Memory B cell (primary cell): Measurements from ENCODE around the gene EPS8L2.

Source experiments
- ATAC-seq: fragments of 150-1000 bp; cut with Tn5 transposase; 2 replicates; pipeline ENCODE4 v1.10.0; 2021; ENCODE audit warnings: low read depth, mild to moderate bottlenecking, moderate library complexity
- DNase-seq, 2 donors: peaks; one replicate each; pipeline ENCODE4 v3.0.0; 2022; ENCODE audit warnings: low spot score in 2 of 2
- H3K27ac Mint-ChIP-seq: one replicate; pipeline ENCODE4 v1.8.0; 2022; ENCODE audit warnings: mild to moderate bottlenecking, moderate library complexity, mixed read lengths
- H3K27me3 Mint-ChIP-seq: one replicate; pipeline ENCODE4 v1.8.0; 2022; ENCODE audit warnings: mixed read lengths
- H3K36me3 Mint-ChIP-seq: one replicate; pipeline ENCODE4 v1.8.0; 2022; ENCODE audit warnings: mild to moderate bottlenecking, mixed read lengths
- H3K4me1 Mint-ChIP-seq: one replicate; pipeline ENCODE4 v1.8.0; 2022; ENCODE audit warnings: mixed read lengths
- H3K4me3 Mint-ChIP-seq: one replicate; pipeline ENCODE4 v1.8.0; 2022; ENCODE audit warnings: mild to moderate bottlenecking, moderate library complexity, mixed read lengths
- H3K9me3 Mint-ChIP-seq: one replicate; pipeline ENCODE4 v1.8.0; 2022; ENCODE audit warnings: mixed read lengths

Gene EPS8L2

GRCh38 chr11:704228-704674, 1.8 kb upstream of the EPS8L2 start:
- no peak overlapping the region for H3K4me3 Mint-ChIP-seq
- H3K9me3 Mint-ChIP-seq: no peaks in the 10 kb centered on the region
- peaks cover 10% of the 10 kb centered on the region for H3K4me1 Mint-ChIP-seq
- peaks cover 8% of the 10 kb centered on the region for H3K27me3 Mint-ChIP-seq
- H3K27ac Mint-ChIP-seq: no peak overlapping the region
- peaks cover 4% of the 10 kb centered on the region for H3K36me3 Mint-ChIP-seq
- DNase-seq: no peak
- no peak for ATAC-seq

GRCh38 chr11:704781-705645, 1.0 kb upstream of the EPS8L2 start:
- peaks cover 8% of the 10 kb centered on the region for H3K27me3 Mint-ChIP-seq
- peaks cover 10% of the 10 kb centered on the region for H3K4me1 Mint-ChIP-seq
- DNase-seq: no peak
- peak overlapping the region; percentile 52 for H3K4me3 Mint-ChIP-seq
- no peaks in the 10 kb centered on the region for H3K9me3 Mint-ChIP-seq
- no peak overlapping the region for H3K27ac Mint-ChIP-seq
- peaks cover 3% of the 10 kb centered on the region for H3K36me3 Mint-ChIP-seq
- ATAC-seq: no peak

- peak in 1 of 2 donors; percentile 25 for DNase-seq
- peak overlapping the region; percentile 21 for H3K4me3 Mint-ChIP-seq
- no peaks in the 10 kb centered on the region for H3K9me3 Mint-ChIP-seq
- peaks cover 19% of the 10 kb centered on the region for H3K27me3 Mint-ChIP-seq
- no peak overlapping the region for H3K27ac Mint-ChIP-seq
- peaks cover 2% of the 10 kb centered on the region for H3K36me3 Mint-ChIP-seq
- peaks cover 19% of the 10 kb centered on the region for H3K4me1 Mint-ChIP-seq
- ATAC-seq: no peak
Measured at GRCh38 chr11:706439-706956, 467 bp downstream of the EPS8L2 start.

GRCh38 chr11:706957-707816, 1.2 kb downstream of the EPS8L2 start:
- H3K4me1 Mint-ChIP-seq: peaks cover 19% of the 10 kb centered on the region
- DNase-seq (peak in 1 of 2 donors; percentile 23), ATAC-seq (no peak)
- no peak overlapping the region for H3K27ac Mint-ChIP-seq
- no peaks in the 10 kb centered on the region for H3K9me3 Mint-ChIP-seq
- peaks cover 19% of the 10 kb centered on the region for H3K27me3 Mint-ChIP-seq
- H3K4me3 Mint-ChIP-seq: peak overlapping the region; percentile 43
- peaks cover 2% of the 10 kb centered on the region for H3K36me3 Mint-ChIP-seq

- no peaks in the 10 kb centered on the region for H3K9me3 Mint-ChIP-seq
- H3K27me3 Mint-ChIP-seq: peaks cover 19% of the 10 kb centered on the region
- DNase-seq: peak in 1 of 2 donors; percentile 13
- H3K4me3 Mint-ChIP-seq: peak overlapping the region; percentile 11
- peaks cover 19% of the 10 kb centered on the region for H3K4me1 Mint-ChIP-seq
- H3K36me3 Mint-ChIP-seq: peaks cover 2% of the 10 kb centered on the region
- ATAC-seq: no peak
- H3K27ac Mint-ChIP-seq: no peak overlapping the region
Measured at GRCh38 chr11:707817-708420, 1.9 kb downstream of the EPS8L2 start.

DNA sequence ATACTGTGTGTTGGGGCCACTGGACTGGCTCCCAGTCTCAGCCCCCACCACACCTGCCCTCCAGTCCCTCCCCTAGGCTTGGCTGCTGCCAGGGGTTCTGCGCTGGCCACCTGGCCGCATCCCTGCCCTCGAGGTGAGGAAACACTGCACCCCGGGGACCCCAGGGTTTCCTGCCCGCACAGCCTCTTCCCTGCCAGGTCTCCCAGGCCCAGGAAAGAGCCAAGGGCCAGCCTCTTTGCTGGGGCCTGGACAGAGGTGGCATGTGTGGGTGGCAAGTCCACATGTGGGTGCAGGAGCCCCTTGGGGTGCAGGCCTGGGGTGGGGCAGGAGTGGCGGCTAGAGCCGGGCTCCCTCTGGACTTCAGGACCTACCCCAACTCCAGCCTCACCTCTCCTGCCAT, 2.5 kb downstream of the EPS8L2 start:
- Mint-ChIP-seq H3K27me3 (peaks cover 21% of the 10 kb centered on the region), H3K4me1 (peaks cover 19% of the 10 kb centered on the region), H3K9me3 (no peaks in the 10 kb centered on the region), H3K27ac (no peak overlapping the region), H3K36me3 (peaks cover 2% of the 10 kb centered on the region), H3K4me3 (no peak overlapping the region)
- DNase-seq (no peak), ATAC-seq (no peak)

DNA sequence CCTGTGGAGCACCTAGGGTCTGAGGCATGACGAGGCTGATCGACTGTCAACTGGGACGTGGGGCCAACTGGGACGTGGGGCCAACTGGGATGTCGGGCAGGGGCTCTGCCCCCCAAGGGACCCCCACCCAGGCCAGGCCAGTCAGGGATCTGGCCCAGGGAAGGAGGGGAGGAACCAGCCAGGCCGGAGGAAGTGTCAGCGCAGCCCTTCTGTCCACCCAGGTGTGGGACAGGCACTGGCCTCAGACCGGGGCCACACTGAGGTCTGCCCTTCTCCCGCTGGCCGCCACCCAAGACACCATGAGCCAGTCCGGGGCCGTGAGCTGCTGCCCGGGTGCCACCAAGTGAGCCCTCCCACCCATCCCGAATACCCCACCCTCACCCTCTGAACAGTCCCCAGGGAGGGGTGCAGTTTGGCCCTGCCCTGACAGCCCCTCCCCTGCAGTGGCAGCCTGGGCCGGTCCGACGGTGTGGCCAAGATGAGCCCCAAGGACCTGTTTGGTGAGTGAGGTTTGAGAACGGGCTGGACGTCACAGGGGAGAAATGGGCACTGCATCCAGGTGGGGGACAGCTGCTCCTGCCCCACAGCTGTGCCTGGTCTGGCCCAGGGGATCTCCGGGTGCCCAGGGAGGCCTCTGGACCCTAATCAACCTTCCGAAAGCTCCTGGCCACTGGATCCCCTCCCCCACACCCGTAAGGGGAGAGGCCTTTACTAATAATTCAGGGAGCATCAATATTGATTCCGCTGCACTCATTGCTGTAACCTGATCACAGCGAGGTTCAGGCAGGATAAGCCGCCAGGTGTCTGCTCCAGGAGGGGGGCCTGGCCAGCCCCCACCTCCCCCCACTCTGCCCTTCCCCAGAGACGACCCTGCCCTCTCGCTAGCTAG, 3.3 kb downstream of the EPS8L2 start:
- Mint-ChIP-seq H3K27ac (no peak overlapping the region), H3K4me3 (no peak overlapping the region), H3K4me1 (peaks cover 19% of the 10 kb centered on the region), H3K36me3 (no peaks in the 10 kb centered on the region), H3K27me3 (peaks cover 23% of the 10 kb centered on the region), H3K9me3 (no peaks in the 10 kb centered on the region)
- no peak for ATAC-seq
- DNase-seq: no peak

DNA sequence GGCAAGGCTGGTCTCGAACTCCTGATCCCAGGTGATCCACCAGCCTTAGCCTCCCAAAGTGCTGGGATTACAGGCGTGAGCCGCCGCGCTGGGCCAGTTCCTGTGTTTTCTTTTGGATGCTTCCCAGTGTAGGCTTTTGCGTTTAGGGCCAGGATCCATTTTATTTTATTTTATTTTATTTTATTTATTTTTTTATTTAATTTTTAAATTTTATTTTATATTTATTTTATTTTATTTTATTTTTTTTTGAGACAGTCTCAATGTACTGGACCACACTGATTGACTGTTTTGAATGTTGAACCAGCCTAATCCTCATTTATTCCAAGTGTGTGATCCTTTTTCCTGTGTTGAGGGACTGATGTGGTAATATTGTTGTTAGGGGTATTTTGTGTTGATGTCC, 8.4 kb downstream of the EPS8L2 start:
- H3K27me3 Mint-ChIP-seq: peaks cover 23% of the 10 kb centered on the region
- H3K27ac Mint-ChIP-seq: no peak overlapping the region
- no peak overlapping the region for H3K4me3 Mint-ChIP-seq
- H3K9me3 Mint-ChIP-seq: peaks cover 5% of the 10 kb centered on the region
- H3K4me1 Mint-ChIP-seq: peaks cover 9% of the 10 kb centered on the region
- no peak for DNase-seq
- peaks cover 3% of the 10 kb centered on the region for H3K36me3 Mint-ChIP-seq
- ATAC-seq: no peak

DNA sequence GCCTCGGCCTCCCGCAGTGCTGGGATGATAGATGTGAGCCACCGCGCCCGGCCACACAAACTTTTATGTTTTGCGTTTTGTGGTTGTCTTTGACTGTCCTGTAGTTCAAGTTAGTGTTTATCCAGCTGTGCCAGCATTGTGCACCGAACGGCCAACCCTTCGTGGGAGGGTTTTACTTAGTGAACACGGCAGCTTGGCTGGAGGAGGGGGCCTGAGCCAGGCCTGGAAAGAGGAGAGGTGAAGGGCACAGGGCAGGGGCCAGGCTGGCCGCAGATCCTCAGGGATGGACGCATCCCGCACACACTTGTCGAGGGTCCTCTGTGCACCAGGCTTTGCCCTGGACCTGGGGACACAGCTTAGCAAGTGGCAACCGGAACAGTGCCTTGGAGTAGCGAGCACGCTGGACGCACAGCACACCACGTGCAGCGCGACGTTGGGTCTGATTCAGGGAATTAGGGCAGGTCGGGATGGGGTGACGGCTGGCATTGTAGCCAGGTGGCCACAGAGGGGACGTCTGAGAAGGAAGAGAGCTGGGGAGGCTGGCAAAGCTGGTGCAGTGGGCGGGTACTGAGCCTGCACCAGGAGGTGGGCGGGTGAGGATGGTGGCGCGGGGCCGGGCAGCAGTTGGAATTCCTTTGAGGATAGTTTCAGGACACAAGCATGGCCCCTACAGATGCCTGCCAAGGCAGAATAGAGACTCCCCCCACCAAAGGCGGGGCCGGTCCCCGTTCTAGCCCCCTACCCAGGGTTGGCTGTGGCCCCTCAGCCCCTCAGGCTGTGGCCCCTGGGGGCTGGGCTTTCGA, 13.4 kb downstream of the EPS8L2 start:
- peaks cover 11% of the 10 kb centered on the region for H3K27me3 Mint-ChIP-seq
- peaks cover 3% of the 10 kb centered on the region for H3K36me3 Mint-ChIP-seq

GRCh38 chr11:720017-720641, 14.1 kb downstream of the EPS8L2 start:
- H3K36me3 Mint-ChIP-seq: no peaks in the 10 kb centered on the region
- no peak overlapping the region for H3K27ac Mint-ChIP-seq
- H3K27me3 Mint-ChIP-seq: peaks cover 9% of the 10 kb centered on the region
- peaks cover 2% of the 10 kb centered on the region for H3K9me3 Mint-ChIP-seq
- peak in 1 of 2 donors; percentile 15 for DNase-seq
- ATAC-seq: no peak
- H3K4me3 Mint-ChIP-seq: peak overlapping the region; percentile 37
- H3K4me1 Mint-ChIP-seq: peaks cover 11% of the 10 kb centered on the region

More for the DNA sequence above, 13.4 kb downstream of the EPS8L2 start:
- DNase-seq: peak in 1 of 2 donors; percentile 15
- H3K9me3 Mint-ChIP-seq: peaks cover 5% of the 10 kb centered on the region
- H3K4me1 Mint-ChIP-seq: peaks cover 11% of the 10 kb centered on the region
- no peak for ATAC-seq
- peak overlapping the region; percentile 56 for H3K4me3 Mint-ChIP-seq
- H3K27ac Mint-ChIP-seq: no peak overlapping the region

- H3K27me3 Mint-ChIP-seq: peaks cover 6% of the 10 kb centered on the region
- H3K4me1 Mint-ChIP-seq: peaks cover 13% of the 10 kb centered on the region
- no peaks in the 10 kb centered on the region for H3K9me3 Mint-ChIP-seq
- H3K27ac Mint-ChIP-seq: no peak overlapping the region
- no peaks in the 10 kb centered on the region for H3K36me3 Mint-ChIP-seq
- H3K4me3 Mint-ChIP-seq: peak overlapping the region; percentile 83
- DNase-seq (peak in 1 of 2 donors; percentile 76), ATAC-seq (no peak)
Measured at GRCh38 chr11:720642-721246, 14.7 kb downstream of the EPS8L2 start.
